ENCODE measurements around the gene TRA2A. TPM values are rescaled to one million over a fixed set of nuclear protein-coding genes. Genes with fewer than 3 reads are reported as not detected.

Gene TRA2A
- total RNA-seq: 10 to 100 TPM; 31.6 to 49.0 (median 42.8) TPM

DNA sequence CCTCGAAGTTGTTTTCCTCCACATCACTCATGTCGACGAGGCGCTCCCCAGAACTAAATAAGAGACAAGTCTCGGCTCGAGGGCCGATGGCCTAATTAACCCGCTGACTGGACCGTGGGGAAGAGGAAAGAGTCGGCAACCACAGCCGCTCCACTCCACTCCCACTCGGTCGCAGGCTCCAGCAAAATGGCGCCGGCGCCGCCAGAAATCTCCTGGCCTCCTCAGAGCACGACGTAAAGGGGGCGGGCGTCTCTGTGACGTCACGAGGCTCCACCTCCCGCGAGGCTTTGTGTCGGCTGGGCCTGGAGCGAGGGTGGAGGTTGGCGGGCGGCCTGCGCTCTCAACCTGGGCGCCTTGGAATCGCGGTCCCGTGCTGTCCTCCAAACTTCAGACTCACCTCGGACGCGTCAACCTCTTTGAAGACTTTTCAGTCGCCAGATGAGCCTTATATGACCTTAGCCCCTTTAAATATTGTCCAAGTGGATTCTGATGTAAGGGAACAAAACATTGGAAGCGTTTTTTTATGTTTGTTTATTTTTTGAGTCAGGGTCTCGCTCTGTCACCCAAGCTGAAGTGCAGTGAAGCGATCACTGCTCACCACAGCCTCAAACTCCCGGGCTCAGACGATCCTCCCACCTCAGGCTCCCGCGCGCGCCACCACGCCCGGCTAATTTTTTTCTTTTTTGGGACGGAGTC is at the start of gene TRA2A:
TRA2A (minus strand) TSS at position 188 of the 696 bp plus-strand sequence; CDS start at position 31, 157 bp downstream.
- WGBS, 2 donors: 12 to 25% methylated on average over 25 to 49 of the region's 50 CpGs
- intact Hi-C loops (cut with DNase I): no loop called here
- no peaks in the 10 kb centered on the region for H3K27me3 ChIP-seq
- peaks cover 26 to 34% of the 10 kb centered on the region in 2 donors for H3K4me1 ChIP-seq
- H3K9me3 ChIP-seq: no peaks in the 10 kb centered on the region
- H3K27ac ChIP-seq: peak within 1 kb of the TSS; percentile 97 to 99 (median 99)
- TF ChIP-seq POLR2A (IDR thresholded peaks at IDR 0.05): peak; percentile 61 to 98
- TF ChIP-seq, protein P1, sequence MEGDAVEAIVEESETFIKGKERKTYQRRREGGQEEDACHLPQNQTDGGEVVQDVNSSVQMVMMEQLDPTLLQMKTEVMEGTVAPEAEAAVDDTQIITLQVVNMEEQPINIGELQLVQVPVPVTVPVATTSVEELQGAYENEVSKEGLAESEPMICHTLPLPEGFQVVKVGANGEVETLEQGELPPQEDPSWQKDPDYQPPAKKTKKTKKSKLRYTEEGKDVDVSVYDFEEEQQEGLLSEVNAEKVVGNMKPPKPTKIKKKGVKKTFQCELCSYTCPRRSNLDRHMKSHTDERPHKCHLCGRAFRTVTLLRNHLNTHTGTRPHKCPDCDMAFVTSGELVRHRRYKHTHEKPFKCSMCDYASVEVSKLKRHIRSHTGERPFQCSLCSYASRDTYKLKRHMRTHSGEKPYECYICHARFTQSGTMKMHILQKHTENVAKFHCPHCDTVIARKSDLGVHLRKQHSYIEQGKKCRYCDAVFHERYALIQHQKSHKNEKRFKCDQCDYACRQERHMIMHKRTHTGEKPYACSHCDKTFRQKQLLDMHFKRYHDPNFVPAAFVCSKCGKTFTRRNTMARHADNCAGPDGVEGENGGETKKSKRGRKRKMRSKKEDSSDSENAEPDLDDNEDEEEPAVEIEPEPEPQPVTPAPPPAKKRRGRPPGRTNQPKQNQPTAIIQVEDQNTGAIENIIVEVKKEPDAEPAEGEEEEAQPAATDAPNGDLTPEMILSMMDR (IDR thresholded peaks at IDR 0.05): peak in 1 of 6 experiments; percentile 25
- DNase-seq: peak; percentile 98
- peak within 1 kb of the TSS; percentile 69 to 76 (median 74) for H3K4me3 ChIP-seq (replicated peaks in 1 of 3)
- no peaks in the 10 kb centered on the region for H3K36me3 ChIP-seq

DNA sequence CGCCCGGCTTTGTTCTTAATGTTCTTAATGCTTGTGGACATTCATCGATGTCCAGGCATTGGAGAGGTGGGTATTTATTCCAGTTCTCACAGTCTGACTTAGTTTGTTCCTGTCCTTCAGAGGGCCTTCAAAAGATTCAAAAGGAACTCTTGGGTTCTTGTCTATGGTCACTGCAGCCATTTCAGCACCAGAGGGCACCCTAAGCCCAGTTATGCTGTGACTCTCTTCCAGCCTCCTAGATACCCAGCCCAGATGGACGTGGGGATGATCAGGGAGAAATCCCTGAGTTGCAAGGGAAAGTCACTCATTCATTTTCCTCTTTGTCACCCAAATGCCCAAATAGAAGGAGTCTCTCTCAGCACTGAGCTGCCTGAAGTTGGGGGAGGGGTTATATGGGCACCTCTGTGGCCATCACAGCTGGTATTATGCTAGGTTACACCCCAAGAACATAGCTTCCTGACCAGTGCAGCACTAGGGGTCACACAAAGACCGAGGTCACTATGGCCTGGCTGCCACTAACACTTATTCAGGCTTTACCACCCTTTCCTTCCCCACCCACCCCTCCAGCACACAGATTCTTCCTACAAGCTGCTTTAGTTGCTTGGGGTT is 38.9 kb upstream of the TRA2A start:
- peak; percentile 72 to 78 for DNase-seq
- intact Hi-C loops (cut with DNase I): loop anchor here (2.0 kb wide), 1 partner anchor 142 kb away; no protein-coding TSS in a partner anchor
- 22 to 28% methylated on average over 5 of the region's 5 CpGs for WGBS, 2 donors
- Histone ChIP-seq H3K4me1 (no peaks in the 10 kb centered on the region), H3K4me3 (replicated peaks in 1 of 3) (no peak overlapping the region), H3K36me3 (no peaks in the 10 kb centered on the region), H3K27ac (no peak overlapping the region), H3K27me3 (no peaks in the 10 kb centered on the region), H3K9me3 (no peaks in the 10 kb centered on the region)
- no peak for TF ChIP-seq POLR2A (IDR thresholded peaks at IDR 0.05)
- TF ChIP-seq, protein P1 (IDR thresholded peaks at IDR 0.05): peak in 5 of 6 experiments; percentile 60 to 91 (median 88)

DNA sequence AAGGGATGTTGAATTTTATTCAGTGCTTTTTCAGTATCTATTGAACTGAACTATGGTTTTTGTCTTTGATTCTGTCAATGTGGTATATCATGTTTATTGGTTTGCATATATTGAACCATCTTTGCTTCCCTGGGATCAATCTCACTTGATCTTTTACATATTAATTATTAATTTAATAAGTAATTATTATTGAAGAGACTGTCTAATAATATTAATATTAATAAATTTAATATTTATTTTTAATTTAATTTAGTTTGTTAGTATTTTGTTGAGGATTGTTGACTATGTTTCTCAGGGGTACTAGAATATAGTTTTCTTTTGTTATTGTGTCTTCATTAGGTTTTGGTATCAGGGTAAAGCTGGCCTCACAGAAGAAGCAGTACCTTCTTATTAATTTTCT is 26.5 kb upstream of the TRA2A start:
- intact Hi-C loops (cut with DNase I): no loop called here
- Histone ChIP-seq H3K4me3 (replicated peaks in 1 of 3) (no peak overlapping the region), H3K4me1 (no peaks in the 10 kb centered on the region), H3K27ac (no peak overlapping the region), H3K27me3 (no peaks in the 10 kb centered on the region), H3K36me3 (no peaks in the 10 kb centered on the region), H3K9me3 (no peaks in the 10 kb centered on the region)
- no peak for DNase-seq
- TF ChIP-seq POLR2A (IDR thresholded peaks at IDR 0.05): no peak

DNA sequence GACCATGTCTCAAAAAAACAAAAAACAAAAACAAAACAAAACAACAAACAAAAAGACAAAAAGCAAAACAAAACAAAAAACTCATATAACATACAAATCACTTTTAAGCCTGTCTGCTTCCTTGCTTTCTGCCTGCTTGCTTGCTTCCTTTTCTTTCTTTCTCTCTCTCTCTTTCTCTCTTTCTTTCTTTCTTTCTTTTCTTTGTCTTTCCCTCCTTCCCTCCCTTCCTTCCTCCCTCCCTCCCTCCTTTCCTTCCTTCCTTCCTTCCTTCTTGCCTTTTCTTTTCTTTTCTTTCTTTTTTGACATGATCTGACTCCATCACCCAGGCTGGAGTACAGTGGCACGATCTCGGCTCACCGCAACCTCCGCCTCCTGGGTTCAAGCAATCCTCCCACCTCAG is 15.9 kb upstream of the TRA2A start:
- H3K27ac ChIP-seq: no peak overlapping the region
- H3K36me3 ChIP-seq: no peaks in the 10 kb centered on the region
- no peaks in the 10 kb centered on the region for H3K27me3 ChIP-seq
- TF ChIP-seq POLR2A (IDR thresholded peaks at IDR 0.05): no peak
- TF ChIP-seq, protein P1 (IDR thresholded peaks at IDR 0.05): no peak
- no peaks in the 10 kb centered on the region for H3K4me1 ChIP-seq
- H3K9me3 ChIP-seq: no peaks in the 10 kb centered on the region
- H3K4me3 ChIP-seq (replicated peaks in 1 of 3): no peak overlapping the region
- 89 to 92% methylated on average over 4 of the region's 4 CpGs for WGBS, 2 donors
- no peak for DNase-seq
- intact Hi-C loops (cut with DNase I): no loop called here

DNA sequence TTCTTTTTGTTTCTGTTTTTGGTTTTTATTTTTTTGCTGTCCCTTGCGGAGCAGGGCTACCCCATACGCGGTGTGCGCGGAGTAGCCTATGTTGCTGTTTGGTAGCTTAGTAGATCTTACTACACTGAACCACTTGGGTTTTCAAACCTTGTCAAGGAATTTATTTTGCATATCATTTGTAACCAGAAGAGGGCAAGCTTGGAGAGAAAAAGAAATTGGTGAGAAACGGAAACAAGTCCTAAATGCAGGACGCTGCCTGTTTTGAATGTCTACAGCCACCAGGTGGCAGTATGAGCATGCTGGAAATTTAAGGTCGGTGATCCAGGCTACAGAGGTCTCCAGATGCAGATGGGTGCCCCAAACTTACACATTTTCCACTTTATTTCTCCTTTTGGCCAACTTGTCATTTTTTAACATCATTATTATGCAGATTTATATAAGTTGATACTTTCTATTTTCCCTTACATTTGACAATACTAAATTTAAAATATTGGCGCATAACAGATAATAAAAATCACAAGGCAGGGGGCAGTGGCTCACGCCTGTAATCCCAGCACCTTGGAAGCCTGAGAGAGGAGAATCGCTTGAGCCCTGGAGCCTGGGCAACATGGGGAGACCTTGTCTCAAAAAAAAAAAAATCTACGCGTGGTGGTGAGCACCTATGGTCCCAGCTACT is 15.3 kb upstream of the TRA2A start:
- WGBS, 2 donors: 30 to 45% methylated on average over 13 of the region's 13 CpGs
- Histone ChIP-seq H3K27ac (no peak overlapping the region), H3K36me3 (no peaks in the 10 kb centered on the region), H3K4me3 (replicated peaks in 1 of 3) (no peak overlapping the region), H3K27me3 (no peaks in the 10 kb centered on the region), H3K9me3 (no peaks in the 10 kb centered on the region), H3K4me1 (no peaks in the 10 kb centered on the region)
- TF ChIP-seq POLR2A (IDR thresholded peaks at IDR 0.05): no peak
- TF ChIP-seq, protein P1 (IDR thresholded peaks at IDR 0.05): peak; percentile 82 to 98 (median 92)
- intact Hi-C loops (cut with DNase I): no loop called here
- peak; percentile 75 to 78 for DNase-seq
